Measurements from ENCODE around the gene HTR3A.

HTR3A gene

DNA sequence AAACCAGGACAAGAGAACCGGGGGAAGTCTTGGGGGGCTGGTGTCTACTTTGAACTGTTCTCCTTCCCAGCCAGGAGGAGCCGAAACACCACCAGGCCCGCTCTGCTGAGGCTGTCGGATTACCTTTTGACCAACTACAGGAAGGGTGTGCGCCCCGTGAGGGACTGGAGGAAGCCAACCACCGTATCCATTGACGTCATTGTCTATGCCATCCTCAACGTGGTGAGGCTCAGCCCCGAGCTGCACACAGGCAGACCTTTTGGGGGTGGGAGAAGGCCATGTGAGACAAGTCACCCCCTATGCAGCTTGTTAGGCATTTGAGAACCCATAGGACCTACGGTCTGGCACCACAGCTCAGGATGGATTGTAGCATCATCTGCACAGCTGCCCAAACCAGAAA lies 2.8 kb downstream of the HTR3A start:
- no peak for DNase-seq (ENCODE audit: low spot score)

DNA sequence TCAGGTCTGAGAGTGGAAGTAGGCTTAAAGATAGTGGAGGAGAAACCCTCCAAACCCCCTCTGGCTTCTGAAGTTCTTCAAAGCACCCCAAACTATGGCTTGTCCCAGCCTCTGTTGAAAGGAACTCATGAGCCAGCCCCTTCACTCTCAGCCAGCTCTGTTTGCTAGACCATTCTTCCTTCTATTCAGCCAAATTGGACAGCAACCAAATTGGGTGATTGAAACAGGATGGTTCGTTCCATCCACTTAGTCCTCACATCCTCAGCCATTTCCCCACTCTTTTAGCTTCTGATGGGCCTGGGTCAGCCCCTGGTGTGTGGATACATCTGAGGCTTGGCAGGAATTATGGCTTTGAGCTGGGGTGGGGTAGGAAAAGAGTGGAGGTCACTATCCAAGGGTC lies 4.5 kb downstream of the HTR3A start:
- DNase-seq (ENCODE audit: low spot score), result no peak

- DNase-seq (ENCODE audit: low spot score), result no peak
Observed at GRCh38 chr11:113980785-113981184, 5.9 kb downstream of the HTR3A start.

GRCh38 chr11:113982306-113982705 lies 7.4 kb downstream of the HTR3A start:
- DNase-seq (ENCODE audit: low spot score), result no peak

- no peak for DNase-seq (ENCODE audit: low spot score)
Observed at GRCh38 chr11:113984781-113985180, 9.9 kb downstream of the HTR3A start.

DNA sequence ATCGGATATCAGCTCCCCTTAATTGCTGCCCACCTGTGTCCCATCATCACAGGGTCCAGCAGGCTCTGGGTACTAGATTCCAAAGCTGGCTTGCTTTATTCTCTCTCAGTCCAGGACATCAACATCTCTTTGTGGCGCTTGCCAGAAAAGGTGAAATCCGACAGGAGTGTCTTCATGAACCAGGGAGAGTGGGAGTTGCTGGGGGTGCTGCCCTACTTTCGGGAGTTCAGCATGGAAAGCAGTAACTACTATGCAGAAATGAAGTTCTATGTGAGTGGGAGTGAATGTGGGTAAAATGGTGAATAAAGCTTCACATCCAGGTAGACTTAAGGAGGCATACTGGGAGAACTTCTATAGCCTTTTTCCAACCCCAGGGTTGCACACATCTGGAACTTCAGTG lies 11.0 kb downstream of the HTR3A start:
- DNase-seq (ENCODE audit: low spot score), result no peak

GRCh38 chr11:113986351-113987140 lies 11.6 kb downstream of the HTR3A start:
- DNase-seq (ENCODE audit: low spot score), result no peak

GRCh38 chr11:113989381-113989780 lies 14.5 kb downstream of the HTR3A start:
- no peak for DNase-seq (ENCODE audit: low spot score)

DNA sequence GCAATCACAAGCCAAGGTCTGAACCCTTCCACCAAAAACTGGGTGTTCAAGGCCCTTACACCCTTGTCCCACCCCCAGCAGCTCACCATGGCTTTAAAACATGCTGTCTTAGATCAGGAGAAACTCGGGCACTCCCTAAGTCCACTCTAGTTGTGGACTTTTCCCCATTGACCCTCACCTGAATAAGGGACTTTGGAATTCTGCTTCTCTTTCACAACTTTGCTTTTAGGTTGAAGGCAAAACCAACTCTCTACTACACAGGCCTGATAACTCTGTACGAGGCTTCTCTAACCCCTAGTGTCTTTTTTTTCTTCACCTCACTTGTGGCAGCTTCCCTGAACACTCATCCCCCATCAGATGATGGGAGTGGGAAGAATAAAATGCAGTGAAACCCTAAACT lies 15.0 kb downstream of the HTR3A start:
- no peak for DNase-seq (ENCODE audit: low spot score)

GRCh38 chr11:113991170-113991569 lies 16.3 kb downstream of the HTR3A start:
- no peak for DNase-seq (ENCODE audit: low spot score)

DNA sequence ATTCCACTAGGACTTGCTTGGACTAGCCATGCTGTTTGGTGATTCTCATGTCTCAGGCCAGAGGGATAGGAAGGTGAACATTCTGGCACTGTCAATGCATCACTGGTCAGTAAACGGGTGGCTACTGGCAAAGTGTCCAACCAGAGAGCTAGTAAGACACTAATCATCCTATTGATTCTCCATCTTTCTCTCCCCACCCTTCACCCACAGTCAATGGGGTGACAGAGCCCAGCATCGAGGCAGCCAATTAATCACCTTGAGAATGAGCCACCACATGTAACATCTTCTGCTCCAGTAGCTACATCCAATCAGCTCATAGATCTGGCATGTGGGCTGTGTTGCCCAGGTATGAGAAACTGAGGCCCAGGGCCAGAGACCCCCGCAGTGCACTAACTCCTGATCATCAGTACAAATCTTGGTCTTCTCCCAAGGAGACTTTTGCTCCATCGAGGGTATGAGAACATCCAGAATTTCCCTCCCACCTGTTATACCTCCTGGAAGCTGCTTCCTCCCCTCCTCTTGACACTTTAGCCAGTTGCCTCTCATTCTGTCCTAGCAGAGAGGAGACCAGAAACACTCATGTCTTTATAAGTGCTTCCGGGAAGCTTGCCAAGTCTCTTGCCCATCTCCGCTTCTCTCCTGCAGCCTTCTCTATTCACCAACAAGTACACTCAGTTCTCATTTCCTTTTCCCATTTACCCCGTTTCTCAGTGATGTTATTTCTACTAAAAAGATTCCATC lies 17.0 kb downstream of the HTR3A start:
- peak; percentile 42 for DNase-seq (ENCODE audit: low spot score)

GRCh38 chr11:113992459-113993110 lies 17.7 kb downstream of the HTR3A start:
- DNase-seq (ENCODE audit: low spot score), result peak; percentile 74

DNA sequence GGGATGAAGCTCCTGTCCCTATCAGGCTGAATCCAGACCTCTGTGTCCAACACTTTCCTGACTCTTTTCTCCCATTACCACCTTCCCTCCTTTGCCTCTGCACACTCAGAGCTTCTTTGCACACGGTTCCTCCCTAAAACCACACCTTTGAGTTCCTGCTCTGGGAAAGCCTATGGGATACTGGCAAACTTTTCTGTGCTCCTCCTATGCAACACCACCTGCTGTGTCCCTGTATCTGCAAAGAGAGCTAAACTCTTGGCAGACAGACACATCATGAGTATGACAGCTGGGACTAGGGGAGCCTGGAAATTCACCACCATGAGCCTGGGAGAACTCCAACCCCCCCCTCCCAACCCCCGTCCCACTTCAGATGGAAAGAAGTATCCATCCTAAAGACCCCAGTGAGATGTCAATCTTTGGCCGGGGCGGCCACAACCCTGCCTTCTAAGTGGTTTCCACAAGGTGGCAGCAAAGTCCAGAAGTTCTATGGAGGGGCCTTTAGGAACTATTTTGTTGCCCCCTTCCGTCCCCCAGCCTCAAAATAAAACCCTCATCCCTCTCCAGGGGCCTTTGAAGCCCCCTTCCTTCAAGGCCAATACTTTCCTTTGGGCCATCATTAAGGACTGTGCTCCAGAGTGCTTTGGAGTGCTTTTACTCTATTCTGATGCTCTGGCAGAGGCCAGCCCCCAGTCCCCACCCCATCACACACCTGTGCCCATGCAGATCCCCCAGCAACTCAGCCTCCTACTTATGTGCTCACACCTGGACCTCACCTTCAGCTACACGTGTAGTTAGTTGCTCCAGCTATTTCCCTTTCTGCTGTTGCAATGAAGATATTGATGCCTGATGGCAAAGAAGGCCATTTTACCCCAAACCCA lies 19.4 kb downstream of the HTR3A start:
- DNase-seq (ENCODE audit: low spot score), result peak; percentile 19

DNA sequence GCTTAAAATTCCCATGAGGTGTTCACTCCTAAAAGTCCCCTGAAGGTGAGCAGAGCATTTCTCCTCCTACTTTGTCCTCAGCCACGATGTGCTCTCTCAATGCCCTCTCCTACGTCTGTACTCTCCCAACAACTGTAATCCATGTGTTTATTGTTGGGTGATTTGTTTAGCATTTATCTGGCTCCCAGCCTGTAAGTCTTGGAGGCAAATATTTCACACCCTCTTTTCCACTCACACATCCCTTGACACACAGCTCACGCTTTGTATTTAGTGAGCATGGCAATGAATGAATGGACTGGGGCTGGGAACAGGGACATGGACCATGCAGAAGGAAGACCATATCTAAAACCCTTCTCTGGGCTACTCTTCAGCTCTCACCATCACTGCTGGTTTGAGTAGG lies 22.6 kb downstream of the HTR3A start:
- DNase-seq (ENCODE audit: low spot score), result no peak

GRCh38 chr11:113998574-113998973 lies 23.7 kb downstream of the HTR3A start:
- DNase-seq (ENCODE audit: low spot score), result no peak

- no peak for DNase-seq (ENCODE audit: low spot score)
Observed at GRCh38 chr11:114000526-114000925, 25.6 kb downstream of the HTR3A start.

DNA sequence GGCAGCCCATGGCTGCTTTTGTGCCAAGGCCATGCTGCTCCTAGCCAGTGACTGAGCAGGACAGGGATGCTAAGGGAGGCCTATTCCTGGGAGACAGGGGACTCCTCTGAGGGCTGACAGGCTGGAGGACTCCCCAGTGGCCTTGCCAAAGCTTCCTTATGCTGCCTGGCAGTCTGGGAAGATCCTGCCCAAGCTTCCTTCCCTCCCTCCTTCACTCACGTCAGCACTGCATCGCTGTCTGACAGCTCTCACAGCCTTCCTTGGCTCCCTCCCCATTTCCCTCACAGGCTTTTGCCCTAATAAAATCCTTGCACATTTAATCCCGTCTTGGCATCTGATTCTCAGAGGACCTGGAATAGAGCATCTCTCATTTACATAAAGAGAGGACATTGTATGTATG lies 26.5 kb downstream of the HTR3A start:
- no peak for DNase-seq (ENCODE audit: low spot score)

DNA sequence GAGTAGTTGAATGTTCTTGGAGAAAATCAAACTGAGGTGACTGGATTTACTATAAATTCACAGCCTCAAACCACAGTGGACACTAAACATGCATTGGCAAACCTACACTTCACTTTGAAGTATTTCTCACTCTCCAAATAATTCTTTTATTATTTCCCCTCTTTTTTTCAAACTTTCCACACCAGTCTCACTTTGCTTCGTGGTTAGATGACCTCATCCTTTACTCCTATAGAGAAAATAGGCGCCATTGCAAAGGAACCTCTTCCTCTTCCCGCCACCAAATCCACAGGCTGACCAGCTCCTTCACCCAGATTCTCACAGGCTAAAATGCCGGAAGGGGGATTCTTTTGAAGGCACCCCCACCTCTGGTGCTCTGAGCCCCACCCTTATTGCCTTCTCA lies 33.4 kb downstream of the HTR3A start:
- DNase-seq (ENCODE audit: low spot score), result no peak

DNA sequence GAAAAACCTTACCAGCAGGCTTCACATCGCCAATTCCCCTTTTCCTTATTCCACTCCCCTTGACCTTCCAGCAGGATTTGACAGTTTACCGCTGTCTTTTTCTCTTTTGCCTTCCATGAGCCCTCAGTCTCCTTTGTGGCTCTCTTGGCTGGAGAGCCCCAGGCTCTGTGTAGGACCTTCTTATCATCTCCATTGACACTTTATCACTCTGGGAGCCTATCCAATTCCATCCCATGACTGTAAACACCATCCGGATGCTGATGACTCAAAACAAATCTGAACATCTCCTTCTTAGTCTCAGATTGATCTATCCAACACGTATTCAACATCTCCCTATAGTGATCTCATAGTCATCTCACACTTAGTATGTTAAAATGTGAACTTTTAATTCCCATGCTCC lies 36.0 kb downstream of the HTR3A start:
- no peak for DNase-seq (ENCODE audit: low spot score)

- DNase-seq (ENCODE audit: low spot score), result no peak
Observed at GRCh38 chr11:114011443-114011842, 36.5 kb downstream of the HTR3A start.

DNA sequence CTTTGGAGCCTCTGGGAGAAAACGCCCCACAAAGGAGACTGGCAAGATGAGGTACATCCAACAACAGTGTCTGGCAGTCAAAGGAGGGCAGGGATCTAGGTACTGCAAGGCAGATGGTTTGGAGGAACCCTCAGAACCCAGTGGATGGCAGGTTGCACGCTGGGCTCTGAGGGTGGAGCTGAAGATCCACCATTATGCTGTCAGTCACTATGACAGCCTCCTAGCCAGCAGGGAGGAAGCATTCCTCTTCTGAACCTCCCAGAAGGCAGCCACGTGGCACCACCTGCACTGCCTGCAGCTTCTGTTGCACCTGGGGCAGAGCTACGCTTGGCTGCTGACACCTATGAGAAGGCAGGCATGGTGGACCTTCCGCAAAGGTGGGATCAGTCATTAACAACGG lies 40.2 kb downstream of the HTR3A start:
- DNase-seq (ENCODE audit: low spot score), result no peak

DNA sequence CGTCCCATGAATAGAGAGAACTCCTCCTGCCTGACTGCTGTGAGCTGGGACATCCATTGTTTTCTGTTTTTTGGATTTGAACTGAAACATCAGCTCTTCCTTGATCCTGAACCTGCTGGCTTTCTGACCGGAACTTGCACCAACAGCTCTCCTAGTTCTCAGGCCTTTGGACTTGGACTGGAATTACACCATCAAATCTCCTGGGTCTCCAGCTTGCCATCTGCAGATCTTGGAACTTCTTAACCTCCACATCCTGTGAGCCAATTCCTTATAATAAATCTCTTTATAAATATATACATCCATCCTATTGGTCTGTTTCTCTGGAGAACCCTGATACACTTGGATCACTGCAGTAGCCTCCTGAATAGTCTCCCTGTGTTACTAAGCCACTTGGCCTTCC lies 42.1 kb downstream of the HTR3A start:
- DNase-seq (ENCODE audit: low spot score), result no peak
